WTC11 (cell line): ENCODE data around the gene SLC8A1.

Source experiments
- GABPB1 ChIP-seq: sonication (generic); formaldehyde crosslinking; IDR thresholded peaks from 2 replicates; pipeline ENCODE4 v1.8.1; 2023; ENCODE audit warnings: mild to moderate bottlenecking, missing genetic modification reagents
- JUN ChIP-seq: sonication (generic); formaldehyde crosslinking; IDR thresholded peaks from 2 replicates; pipeline ENCODE4 v1.8.0; 2023; ENCODE audit warnings: mild to moderate bottlenecking, missing genetic modification reagents
- NR2C2 ChIP-seq: sonication (generic); formaldehyde crosslinking; IDR thresholded peaks from 2 replicates; pipeline ENCODE4 v1.8.0; 2022; ENCODE audit warnings: mild to moderate bottlenecking, missing genetic modification reagents
- TF ChIP-seq, protein P1 (sequence below): fragments of 200-600 bp; IDR thresholded peaks from 2 replicates; pipeline ENCODE4 v1.8.0; 2022; ENCODE audit warnings: antibody characterized with exemption
- TF ChIP-seq, protein P2 (sequence below): sonication (generic); formaldehyde crosslinking; IDR thresholded peaks from 2 replicates; pipeline ENCODE4 v1.8.0; 2022; ENCODE audit warnings: mild to moderate bottlenecking, missing genetic modification reagents
- TF ChIP-seq, protein P3 (sequence below): sonication (generic); formaldehyde crosslinking; IDR thresholded peaks from 2 replicates; pipeline ENCODE4 v1.8.1; 2023; ENCODE audit warnings: mild to moderate bottlenecking, missing genetic modification reagents, borderline replicate concordance
- TF ChIP-seq, protein P4 (sequence below): sonication (generic); formaldehyde crosslinking; conservative IDR thresholded peaks from 2 replicates; pipeline ENCODE4 v1.8.1; 2022; ENCODE audit warnings: mild to moderate bottlenecking, missing genetic modification reagents

GRCh38 chr2:40113997-40114396 is 337.9 kb downstream of the SLC8A1 start:
- TF ChIP-seq, protein P1, sequence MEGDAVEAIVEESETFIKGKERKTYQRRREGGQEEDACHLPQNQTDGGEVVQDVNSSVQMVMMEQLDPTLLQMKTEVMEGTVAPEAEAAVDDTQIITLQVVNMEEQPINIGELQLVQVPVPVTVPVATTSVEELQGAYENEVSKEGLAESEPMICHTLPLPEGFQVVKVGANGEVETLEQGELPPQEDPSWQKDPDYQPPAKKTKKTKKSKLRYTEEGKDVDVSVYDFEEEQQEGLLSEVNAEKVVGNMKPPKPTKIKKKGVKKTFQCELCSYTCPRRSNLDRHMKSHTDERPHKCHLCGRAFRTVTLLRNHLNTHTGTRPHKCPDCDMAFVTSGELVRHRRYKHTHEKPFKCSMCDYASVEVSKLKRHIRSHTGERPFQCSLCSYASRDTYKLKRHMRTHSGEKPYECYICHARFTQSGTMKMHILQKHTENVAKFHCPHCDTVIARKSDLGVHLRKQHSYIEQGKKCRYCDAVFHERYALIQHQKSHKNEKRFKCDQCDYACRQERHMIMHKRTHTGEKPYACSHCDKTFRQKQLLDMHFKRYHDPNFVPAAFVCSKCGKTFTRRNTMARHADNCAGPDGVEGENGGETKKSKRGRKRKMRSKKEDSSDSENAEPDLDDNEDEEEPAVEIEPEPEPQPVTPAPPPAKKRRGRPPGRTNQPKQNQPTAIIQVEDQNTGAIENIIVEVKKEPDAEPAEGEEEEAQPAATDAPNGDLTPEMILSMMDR: no peak
- TF ChIP-seq, protein P2, sequence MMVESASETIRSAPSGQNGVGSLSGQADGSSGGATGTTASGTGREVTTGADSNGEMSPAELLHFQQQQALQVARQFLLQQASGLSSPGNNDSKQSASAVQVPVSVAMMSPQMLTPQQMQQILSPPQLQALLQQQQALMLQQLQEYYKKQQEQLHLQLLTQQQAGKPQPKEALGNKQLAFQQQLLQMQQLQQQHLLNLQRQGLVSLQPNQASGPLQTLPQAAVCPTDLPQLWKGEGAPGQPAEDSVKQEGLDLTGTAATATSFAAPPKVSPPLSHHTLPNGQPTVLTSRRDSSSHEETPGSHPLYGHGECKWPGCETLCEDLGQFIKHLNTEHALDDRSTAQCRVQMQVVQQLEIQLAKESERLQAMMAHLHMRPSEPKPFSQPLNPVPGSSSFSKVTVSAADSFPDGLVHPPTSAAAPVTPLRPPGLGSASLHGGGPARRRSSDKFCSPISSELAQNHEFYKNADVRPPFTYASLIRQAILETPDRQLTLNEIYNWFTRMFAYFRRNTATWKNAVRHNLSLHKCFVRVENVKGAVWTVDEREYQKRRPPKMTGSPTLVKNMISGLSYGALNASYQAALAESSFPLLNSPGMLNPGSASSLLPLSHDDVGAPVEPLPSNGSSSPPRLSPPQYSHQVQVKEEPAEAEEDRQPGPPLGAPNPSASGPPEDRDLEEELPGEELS (CRISPR knock-in tag): no peak
- TF ChIP-seq, protein P3, sequence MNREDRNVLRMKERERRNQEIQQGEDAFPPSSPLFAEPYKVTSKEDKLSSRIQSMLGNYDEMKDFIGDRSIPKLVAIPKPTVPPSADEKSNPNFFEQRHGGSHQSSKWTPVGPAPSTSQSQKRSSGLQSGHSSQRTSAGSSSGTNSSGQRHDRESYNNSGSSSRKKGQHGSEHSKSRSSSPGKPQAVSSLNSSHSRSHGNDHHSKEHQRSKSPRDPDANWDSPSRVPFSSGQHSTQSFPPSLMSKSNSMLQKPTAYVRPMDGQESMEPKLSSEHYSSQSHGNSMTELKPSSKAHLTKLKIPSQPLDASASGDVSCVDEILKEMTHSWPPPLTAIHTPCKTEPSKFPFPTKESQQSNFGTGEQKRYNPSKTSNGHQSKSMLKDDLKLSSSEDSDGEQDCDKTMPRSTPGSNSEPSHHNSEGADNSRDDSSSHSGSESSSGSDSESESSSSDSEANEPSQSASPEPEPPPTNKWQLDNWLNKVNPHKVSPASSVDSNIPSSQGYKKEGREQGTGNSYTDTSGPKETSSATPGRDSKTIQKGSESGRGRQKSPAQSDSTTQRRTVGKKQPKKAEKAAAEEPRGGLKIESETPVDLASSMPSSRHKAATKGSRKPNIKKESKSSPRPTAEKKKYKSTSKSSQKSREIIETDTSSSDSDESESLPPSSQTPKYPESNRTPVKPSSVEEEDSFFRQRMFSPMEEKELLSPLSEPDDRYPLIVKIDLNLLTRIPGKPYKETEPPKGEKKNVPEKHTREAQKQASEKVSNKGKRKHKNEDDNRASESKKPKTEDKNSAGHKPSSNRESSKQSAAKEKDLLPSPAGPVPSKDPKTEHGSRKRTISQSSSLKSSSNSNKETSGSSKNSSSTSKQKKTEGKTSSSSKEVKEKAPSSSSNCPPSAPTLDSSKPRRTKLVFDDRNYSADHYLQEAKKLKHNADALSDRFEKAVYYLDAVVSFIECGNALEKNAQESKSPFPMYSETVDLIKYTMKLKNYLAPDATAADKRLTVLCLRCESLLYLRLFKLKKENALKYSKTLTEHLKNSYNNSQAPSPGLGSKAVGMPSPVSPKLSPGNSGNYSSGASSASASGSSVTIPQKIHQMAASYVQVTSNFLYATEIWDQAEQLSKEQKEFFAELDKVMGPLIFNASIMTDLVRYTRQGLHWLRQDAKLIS: no peak
- TF ChIP-seq GABPB1 (no peak), NR2C2 (CRISPR knock-in tag) (no peak), JUN (CRISPR knock-in tag) (no peak)
- TF ChIP-seq, protein P4, sequence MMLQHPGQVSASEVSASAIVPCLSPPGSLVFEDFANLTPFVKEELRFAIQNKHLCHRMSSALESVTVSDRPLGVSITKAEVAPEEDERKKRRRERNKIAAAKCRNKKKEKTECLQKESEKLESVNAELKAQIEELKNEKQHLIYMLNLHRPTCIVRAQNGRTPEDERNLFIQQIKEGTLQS (CRISPR knock-in tag): no peak
